Gastrocnemius medialis (tissue), 4 donors: Measurements from ENCODE around the gene PLA2G5. TPM values are rescaled to one million over a fixed set of nuclear protein-coding genes. Genes with fewer than 3 reads are reported as not detected.

Source experiments
- ATAC-seq, 2 donors: fragments of 150-250 bp; one replicate each; pipeline ENCODE4 v1.9.1; 2016
- DNase-seq, 2 donors: peaks; one replicate each; pipeline ENCODE4 v3.0.0-alpha.2; 2019
- H3K27ac ChIP-seq, 4 donors: fragments of 200-600 bp; sonication (generic); 1 replicate in 1 of 4; 2 replicates in 3 of 4; pipeline ENCODE4 v1.5.1; 2016 to 2018; ENCODE audit warnings: mild to moderate bottlenecking in 2 of 4, moderate library complexity in 1 of 4
- H3K27me3 ChIP-seq, 3 donors: fragments of 200-600 bp; sonication (generic) in 2 of 3; 1 replicate in 1 of 3; 2 replicates in 2 of 3; pipeline versions ENCODE4 v1.5.1 to v1.6.0; 2016 to 2019; ENCODE audit warnings: mild to moderate bottlenecking in 1 of 3, moderate library complexity in 1 of 3
- H3K36me3 ChIP-seq, 2 donors: fragments of 200-600 bp; sonication (generic) in 1 of 2; one replicate each; pipeline ENCODE4 v1.5.1; 2017 to 2018
- H3K4me1 ChIP-seq, 2 donors: fragments of 200-600 bp; sonication (generic) in 1 of 2; one replicate each; pipeline ENCODE4 v1.5.1; 2016 to 2017; ENCODE audit warnings: mild to moderate bottlenecking in 2 of 2
- H3K4me3 ChIP-seq, 4 donors: fragments of 200-600 bp; sonication (generic) in 3 of 4; 1 replicate in 1 of 4; 2 replicates in 3 of 4; pipeline ENCODE4 v1.5.1; 2016 to 2019; ENCODE audit warnings: mild to moderate bottlenecking in 2 of 4
- H3K9me3 ChIP-seq, 3 donors: fragments of 200-600 bp; sonication (generic) in 2 of 3; 1 replicate in 1 of 3; 2 replicates in 2 of 3; pipeline ENCODE4 v1.5.1; 2016 to 2019
- CTCF ChIP-seq, 5 experiments: fragments of 450-650 bp in 3 of 5; fragments of 200-600 bp in 2 of 5; sonication (generic) in 2 of 5; IDR thresholded peaks in 4 of 5; conservative IDR thresholded peaks in 1 of 5; 1 replicate in 4 of 5; 2 replicates in 1 of 5; pipeline ENCODE4 v1.5.1; 2016 to 2019; ENCODE audit warnings: antibody characterized with exemption in 5 of 5, mild to moderate bottlenecking in 3 of 5, moderate library complexity in 3 of 5
- POLR2A ChIP-seq, 2 donors: fragments of 450-650 bp; IDR thresholded peaks; one replicate each; pipeline ENCODE4 v1.6.1; 2017; ENCODE audit warnings: antibody characterized with exemption in 2 of 2, mild to moderate bottlenecking in 2 of 2, moderate library complexity in 2 of 2
- in situ Hi-C, 4 donors: fragments of 200-750 bp; cut with MboI; loops; one replicate each; pipeline versions ENCODE4 v1.15.0 to v1.8.0; 2017; ENCODE audit warnings: low sequenced_read_pairs in 4 of 4
- intact Hi-C: fragments of 100-400 bp; cut with DNase I; formaldehyde crosslinking; loops from one replicate; pipeline ENCODE4 v1.15.1; 2023; ENCODE audit warnings: low total_unique reads
- total RNA-seq, 4 donors: library from RNA; depleted of rRNA; stranded (reverse); fragments of >200 nt; gene quantifications; one replicate each; pipeline versions ENCODE4 v1.1.0 to v1.2.3, GENCODE V29; 2016

Gene PLA2G5
- total RNA-seq, 4 donors from 2014 or later = not detected

- H3K4me1 ChIP-seq = no peaks in the 10 kb centered on the region
- in situ Hi-C loops (no loop called here), intact Hi-C loops (no loop called here)
- TF ChIP-seq POLR2A (IDR thresholded peaks at IDR 0.05) (no peak), CTCF (IDR thresholded peaks at IDR 0.05 in 4 of 5, conservative IDR thresholded peaks at IDR 0.05 in 1 of 5) (no peak)
- ATAC-seq = no peak
- H3K36me3 ChIP-seq = no peaks in the 10 kb centered on the region
- H3K4me3 ChIP-seq = no peak overlapping the region
- H3K9me3 ChIP-seq = no peaks in the 10 kb centered on the region
- H3K27me3 ChIP-seq = peaks cover 0 to 3% (median 0%) of the 10 kb centered on the region in 3 donors
- no peak for DNase-seq
- H3K27ac ChIP-seq = no peak overlapping the region
These were observed 38.8 kb upstream of the PLA2G5 start for GRCh38 chr1:20031161-20031560.

GRCh38 chr1:20031836-20032235, 38.2 kb upstream of the PLA2G5 start:
- DNase-seq (no peak), ATAC-seq (no peak)
- no peak overlapping the region for H3K4me3 ChIP-seq
- H3K9me3 ChIP-seq = no peaks in the 10 kb centered on the region
- peaks cover 0 to 3% (median 0%) of the 10 kb centered on the region in 3 donors for H3K27me3 ChIP-seq
- no peak overlapping the region for H3K27ac ChIP-seq
- TF ChIP-seq POLR2A (IDR thresholded peaks at IDR 0.05) (no peak), CTCF (IDR thresholded peaks at IDR 0.05 in 4 of 5, conservative IDR thresholded peaks at IDR 0.05 in 1 of 5) (no peak)
- no peaks in the 10 kb centered on the region for H3K4me1 ChIP-seq
- in situ Hi-C loops = no loop called here
- intact Hi-C loops = no loop called here
- H3K36me3 ChIP-seq = no peaks in the 10 kb centered on the region

- Histone ChIP-seq H3K4me1 (no peaks in the 10 kb centered on the region), H3K36me3 (no peaks in the 10 kb centered on the region), H3K27me3 (peaks cover 0 to 3% (median 0%) of the 10 kb centered on the region in 3 donors), H3K27ac (no peak overlapping the region), H3K4me3 (no peak overlapping the region), H3K9me3 (no peaks in the 10 kb centered on the region)
- in situ Hi-C loops = no loop called here
- intact Hi-C loops = no loop called here
- TF ChIP-seq CTCF (IDR thresholded peaks at IDR 0.05 in 4 of 5, conservative IDR thresholded peaks at IDR 0.05 in 1 of 5) (no peak), POLR2A (IDR thresholded peaks at IDR 0.05) (no peak)
- DNase-seq = no peak
- ATAC-seq = no peak
These were observed 37.6 kb upstream of the PLA2G5 start for GRCh38 chr1:20032425-20032824.

GRCh38 chr1:20033420-20033819, 36.6 kb upstream of the PLA2G5 start:
- in situ Hi-C loops (no loop called here), intact Hi-C loops (no loop called here)
- Histone ChIP-seq H3K27ac (no peak overlapping the region), H3K36me3 (no peaks in the 10 kb centered on the region), H3K9me3 (no peaks in the 10 kb centered on the region), H3K4me3 (no peak overlapping the region), H3K27me3 (peaks cover 0 to 3% (median 0%) of the 10 kb centered on the region in 3 donors), H3K4me1 (no peaks in the 10 kb centered on the region)
- TF ChIP-seq CTCF (IDR thresholded peaks at IDR 0.05 in 4 of 5, conservative IDR thresholded peaks at IDR 0.05 in 1 of 5) = no peak
- no peak for TF ChIP-seq POLR2A (IDR thresholded peaks at IDR 0.05)
- ATAC-seq = no peak
- no peak for DNase-seq

- H3K27ac ChIP-seq = no peak overlapping the region
- no peak for TF ChIP-seq POLR2A (IDR thresholded peaks at IDR 0.05)
- TF ChIP-seq CTCF (IDR thresholded peaks at IDR 0.05 in 4 of 5, conservative IDR thresholded peaks at IDR 0.05 in 1 of 5) = no peak
- intact Hi-C loops (no loop called here), in situ Hi-C loops (no loop called here)
- H3K4me3 ChIP-seq = no peak overlapping the region
- ATAC-seq = no peak
- H3K4me1 ChIP-seq = no peaks in the 10 kb centered on the region
- DNase-seq = no peak
- H3K9me3 ChIP-seq = no peaks in the 10 kb centered on the region
- H3K36me3 ChIP-seq = no peaks in the 10 kb centered on the region
- H3K27me3 ChIP-seq = peaks cover 0 to 3% (median 0%) of the 10 kb centered on the region in 3 donors
These were observed 34.9 kb upstream of the PLA2G5 start for GRCh38 chr1:20035114-20035513.
